ENCODE measurements around the gene NAMPT. TPM values are rescaled to one million over a fixed set of nuclear protein-coding genes. Genes with fewer than 3 reads are reported as not detected.

NAMPT gene
- total RNA-seq, 1 experiment from 2014 or later, result 80.8 TPM

GRCh38 chr7:106258789-106259188 is 26.0 kb downstream of the NAMPT start:
- Histone ChIP-seq H3K36me3 (ENCODE audit: control insufficient read depth, insufficient read depth, low read length) (peaks cover 14% of the 10 kb centered on the region), H3K4me3 (ENCODE audit: low read depth in 2 of 2, low read length in 2 of 2) (no peak overlapping the region), H3K27ac (ENCODE audit: low read length) (no peak overlapping the region), H3K4me1 (ENCODE audit: control insufficient read depth, insufficient read depth, low read length) (no peaks in the 10 kb centered on the region), H3K27me3 (ENCODE audit: control insufficient read depth, insufficient read depth, low read length) (no peaks in the 10 kb centered on the region), H3K9me3 (ENCODE audit: control insufficient read depth, insufficient read depth, low read depth, low read length) (no peaks in the 10 kb centered on the region)
- DNase-seq (ENCODE audit: low read depth, low spot score) (no peak), ATAC-seq (no peak)
- ChIA-PET CTCF (no interaction called here), POLR2A (no interaction called here)
- TF ChIP-seq TCF7L2 (IDR thresholded peaks at IDR 0.05; ENCODE audit: low read depth, low read length) (no peak), POLR2AphosphoS5 (IDR thresholded peaks at IDR 0.05; ENCODE audit: low read depth, low read length) (no peak), REST (IDR thresholded peaks at IDR 0.05; ENCODE audit: insufficient read depth in 1 of 2, low read depth in 2 of 2, low read length in 1 of 2) (no peak), SIN3A (IDR thresholded peaks at IDR 0.05; ENCODE audit: borderline replicate concordance, insufficient read depth, low read depth, low read length) (no peak), CTCF (IDR thresholded peaks at IDR 0.05) (no peak)
- in situ Hi-C loops (cut with HindIII; ENCODE audit: low pct_unique_long_range_greater_than_20kb, low sequenced_read_pairs), result no loop called here
- intact Hi-C loops (cut with micrococcal nuclease; ENCODE audit: unreplicated experiment), result no loop called here
- no TSS peak for BruUV-seq (replicated peaks)

- CTCF ChIA-PET, result interaction anchor here (0.5 kb wide), 1 partner anchor 81 kb away, joined by 3 read pairs; no protein-coding TSS in a partner anchor
- Histone ChIP-seq H3K4me3 (ENCODE audit: low read depth in 2 of 2, low read length in 2 of 2) (no peak overlapping the region), H3K27ac (ENCODE audit: low read length) (no peak overlapping the region), H3K4me1 (ENCODE audit: control insufficient read depth, insufficient read depth, low read length) (no peaks in the 10 kb centered on the region), H3K27me3 (ENCODE audit: control insufficient read depth, insufficient read depth, low read length) (no peaks in the 10 kb centered on the region), H3K9me3 (ENCODE audit: control insufficient read depth, insufficient read depth, low read depth, low read length) (no peaks in the 10 kb centered on the region), H3K36me3 (ENCODE audit: control insufficient read depth, insufficient read depth, low read length) (peaks cover 13% of the 10 kb centered on the region)
- TF ChIP-seq REST (IDR thresholded peaks at IDR 0.05; ENCODE audit: insufficient read depth in 1 of 2, low read depth in 2 of 2, low read length in 1 of 2) (no peak), SIN3A (IDR thresholded peaks at IDR 0.05; ENCODE audit: borderline replicate concordance, insufficient read depth, low read depth, low read length) (no peak), TCF7L2 (IDR thresholded peaks at IDR 0.05; ENCODE audit: low read depth, low read length) (no peak), CTCF (IDR thresholded peaks at IDR 0.05) (no peak), POLR2AphosphoS5 (IDR thresholded peaks at IDR 0.05; ENCODE audit: low read depth, low read length) (no peak)
- POLR2A ChIA-PET, result interaction anchor here (0.7 kb wide), 2 partner anchors 26 to 38 kb away, joined by 3 to 5 read pairs; no protein-coding TSS in a partner anchor
- ATAC-seq (no peak), DNase-seq (ENCODE audit: low read depth, low spot score) (no peak)
- in situ Hi-C loops (cut with HindIII; ENCODE audit: low pct_unique_long_range_greater_than_20kb, low sequenced_read_pairs), result no loop called here
- no TSS peak for BruUV-seq (replicated peaks)
- intact Hi-C loops (cut with micrococcal nuclease; ENCODE audit: unreplicated experiment), result no loop called here
These were observed 27.0 kb downstream of the NAMPT start for GRCh38 chr7:106257752-106258151.
